GM21786 (cell line): Measurements from ENCODE around the gene SFSWAP.
"Not testable (repeated sequence)": the region's sequence is repeated elsewhere in the genome, so short reads cannot be mapped to it uniquely, and the experiment has no call there.

Experiments
- ATAC-seq: cut with Tn5 transposase; IDR thresholded peaks from one replicate; pipeline ENCODE4 v1.9.1; 2021; ENCODE audit not compliant: unreplicated experiment

Gene SFSWAP

GRCh38 chr12:131735153-131735456 lies 24.2 kb downstream of the SFSWAP start:
- ATAC-seq, result no peak

GRCh38 chr12:131735476-131736445 lies 24.9 kb downstream of the SFSWAP start:
- ATAC-seq, result no peak

DNA sequence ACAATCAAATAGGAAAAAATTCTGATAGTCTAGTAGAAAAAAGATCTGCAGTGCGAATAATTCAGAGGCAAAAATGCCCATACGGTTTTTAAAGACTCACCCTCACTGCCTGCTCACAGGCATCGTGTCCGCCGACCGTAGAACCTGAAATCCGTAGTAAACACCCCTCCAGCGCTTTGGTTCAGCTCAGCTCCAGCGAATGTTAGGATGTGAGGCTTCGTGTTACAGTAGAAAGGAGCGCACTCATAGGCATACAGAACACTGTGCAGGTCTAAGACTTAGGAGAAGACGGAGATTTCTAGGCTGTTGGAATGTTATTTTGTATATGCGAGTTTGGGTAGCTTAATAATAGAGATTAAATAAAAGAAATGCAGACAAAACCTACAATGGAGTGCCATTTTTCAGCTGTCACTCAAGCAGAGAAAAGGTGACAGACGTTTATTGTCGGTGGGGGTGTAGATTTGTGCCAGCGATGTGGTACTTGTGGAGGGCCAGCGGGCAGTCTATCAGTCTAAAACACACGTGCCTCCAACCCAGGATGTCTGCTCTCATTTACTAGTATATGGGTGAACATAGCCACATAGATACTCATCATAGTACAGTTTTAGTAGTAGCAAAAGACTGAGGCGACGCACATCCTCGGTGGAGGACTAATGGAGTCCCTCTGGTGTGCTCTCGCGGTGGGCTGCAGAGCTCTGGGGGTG lies 25.7 kb downstream of the SFSWAP start:
- ATAC-seq, result no peak

GRCh38 chr12:131737150-131737827 lies 26.4 kb downstream of the SFSWAP start:
- no peak for ATAC-seq

- ATAC-seq, result no peak
Observed at GRCh38 chr12:131738196-131738595, 27.3 kb downstream of the SFSWAP start.

- no peak for ATAC-seq
Observed at GRCh38 chr12:131740626-131741025, 29.7 kb downstream of the SFSWAP start.

DNA sequence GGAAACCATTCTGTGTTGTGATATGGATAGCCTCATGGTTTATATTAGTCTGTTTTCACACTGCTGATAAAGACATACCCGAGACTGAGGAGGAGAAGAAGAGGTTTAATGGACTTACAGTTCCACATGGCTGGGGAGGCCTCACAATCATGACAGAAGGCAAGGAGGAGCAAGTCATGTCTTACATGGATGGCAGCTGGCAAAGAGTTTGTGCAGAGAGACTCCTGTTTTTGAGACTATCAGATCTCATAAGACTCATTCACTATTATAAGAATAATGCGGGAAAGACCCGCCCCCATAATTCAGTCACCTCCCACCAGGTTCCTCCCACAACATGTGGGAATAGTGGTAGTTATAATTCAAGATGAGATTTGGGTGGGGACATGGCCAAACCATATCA lies 31.9 kb downstream of the SFSWAP start:
- not testable (repeated sequence) for ATAC-seq

DNA sequence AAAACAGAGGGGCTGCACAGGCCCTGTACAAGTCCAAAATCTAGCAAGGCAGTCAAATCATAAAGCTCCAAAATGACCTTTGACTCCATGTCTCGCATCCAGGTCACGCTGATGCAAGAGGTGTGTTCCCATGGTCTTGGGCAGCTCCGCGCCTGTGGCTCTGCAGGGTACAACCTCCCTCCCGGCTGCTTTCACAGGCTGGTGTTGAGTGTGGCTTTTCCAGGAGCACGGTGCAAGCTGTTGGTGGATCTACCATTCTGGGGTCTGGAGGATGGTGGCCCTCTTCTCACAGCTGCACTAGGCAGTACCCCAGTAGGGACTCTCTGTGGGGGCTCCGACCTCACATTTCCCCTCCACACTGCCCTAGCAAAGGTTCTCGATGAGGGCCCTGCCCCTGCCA lies 32.5 kb downstream of the SFSWAP start:
- ATAC-seq, result not testable (repeated sequence)

- ATAC-seq, result not testable (repeated sequence)
Observed at GRCh38 chr12:131743880-131744279, 33.0 kb downstream of the SFSWAP start.

DNA sequence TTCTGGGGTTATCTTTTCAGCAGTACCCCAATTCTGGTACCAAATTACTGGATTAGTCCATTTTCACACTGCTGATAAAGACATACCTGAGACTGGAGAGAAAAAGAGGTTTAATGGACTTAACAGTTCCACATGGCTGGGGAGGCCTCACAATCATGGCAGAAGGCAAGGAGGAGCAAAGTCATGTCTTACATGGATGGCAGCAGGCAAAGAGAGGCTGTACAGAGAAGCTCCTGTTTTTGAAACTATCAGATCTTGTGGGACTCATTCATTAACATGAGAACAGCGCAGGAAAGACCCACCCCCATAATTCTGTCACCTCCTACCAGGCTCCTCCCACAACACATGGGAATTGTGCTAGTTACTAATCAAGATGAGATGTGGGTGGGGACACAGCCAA lies 33.8 kb downstream of the SFSWAP start:
- ATAC-seq, result not testable (repeated sequence)

DNA sequence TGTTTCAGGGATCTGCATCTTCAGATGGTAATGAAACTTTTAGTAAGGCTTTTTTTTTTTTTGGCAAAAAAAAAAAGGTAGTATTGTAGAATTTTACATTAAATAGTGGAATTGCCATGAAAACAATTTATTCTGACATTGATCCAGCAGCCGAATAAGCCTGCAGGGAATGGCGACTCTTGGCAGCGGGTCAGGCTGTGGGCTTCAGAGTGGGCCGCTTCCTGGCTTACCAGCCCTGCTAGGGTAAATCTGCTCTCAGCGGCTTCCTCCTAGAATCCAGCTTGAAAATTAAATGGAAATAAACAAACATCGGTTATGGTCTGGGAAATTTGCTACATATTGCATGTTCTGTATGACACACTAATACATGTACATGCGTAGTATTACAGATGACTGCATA lies 34.8 kb downstream of the SFSWAP start:
- no peak for ATAC-seq

DNA sequence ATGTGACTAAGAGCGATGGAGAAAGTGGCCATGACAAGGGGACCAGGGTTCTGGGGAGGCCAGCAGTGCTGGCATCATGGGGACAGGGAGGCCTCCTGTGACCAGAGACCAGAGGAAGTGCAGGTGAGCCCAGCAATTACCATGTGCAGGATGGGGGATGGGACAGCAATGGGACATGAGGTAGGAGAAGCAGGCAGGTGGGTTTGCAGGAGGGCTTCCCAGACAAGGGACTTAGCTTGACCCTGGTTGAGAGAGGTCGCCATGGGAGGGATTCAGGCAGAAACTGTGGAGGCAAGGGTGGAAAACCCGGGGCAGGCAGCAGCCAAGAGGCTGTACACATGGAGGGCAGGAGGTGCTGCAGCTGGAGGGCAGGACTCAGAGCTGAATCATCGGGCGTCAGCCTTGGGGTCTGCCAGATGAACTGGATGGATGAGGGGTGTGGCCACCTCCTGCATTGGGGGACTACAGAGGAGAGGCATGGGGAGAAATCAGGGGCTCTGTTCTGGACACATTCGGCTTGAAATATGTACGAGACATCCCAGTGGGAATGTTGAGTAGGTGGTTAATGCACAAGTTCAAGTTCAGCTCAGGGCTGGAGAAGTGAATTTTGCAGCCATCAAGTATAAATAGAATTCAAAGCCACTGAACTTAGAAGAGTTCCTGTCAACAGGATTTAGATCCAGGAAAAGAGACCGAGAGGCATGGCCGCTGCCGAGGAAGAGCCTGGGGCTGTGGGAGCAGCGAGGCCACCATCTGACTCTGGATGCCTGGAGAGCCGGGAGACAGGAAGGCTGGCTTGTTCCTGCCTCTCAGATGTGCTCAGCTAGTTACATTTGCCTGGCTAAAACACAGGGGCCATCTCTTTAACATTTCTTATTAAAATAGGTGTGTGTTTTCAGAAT lies 36.6 kb downstream of the SFSWAP start:
- ATAC-seq, result no peak

- no peak for ATAC-seq
Observed at GRCh38 chr12:131749618-131750315, 38.9 kb downstream of the SFSWAP start.

GRCh38 chr12:131751335-131751734 lies 40.4 kb downstream of the SFSWAP start:
- ATAC-seq, result no peak

DNA sequence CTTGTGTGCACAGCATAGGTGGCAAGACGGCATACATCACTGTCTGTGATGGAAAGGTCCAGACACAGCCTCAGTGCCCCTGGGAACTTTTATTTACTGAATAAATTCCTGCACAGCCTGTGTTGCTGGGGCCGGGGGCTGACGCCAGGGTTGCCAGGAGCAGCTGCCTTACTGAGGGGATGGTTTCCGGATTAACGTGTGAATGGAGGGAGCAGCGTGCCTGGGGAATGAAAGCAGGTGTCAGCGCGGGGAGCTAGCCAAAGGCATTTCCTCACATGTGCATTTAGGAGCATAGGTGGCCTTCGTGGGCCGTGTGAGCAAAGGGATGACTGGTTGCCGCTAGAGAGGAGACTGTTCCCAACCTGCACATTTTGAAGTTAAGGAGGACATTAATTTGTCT lies 41.6 kb downstream of the SFSWAP start:
- no peak for ATAC-seq

DNA sequence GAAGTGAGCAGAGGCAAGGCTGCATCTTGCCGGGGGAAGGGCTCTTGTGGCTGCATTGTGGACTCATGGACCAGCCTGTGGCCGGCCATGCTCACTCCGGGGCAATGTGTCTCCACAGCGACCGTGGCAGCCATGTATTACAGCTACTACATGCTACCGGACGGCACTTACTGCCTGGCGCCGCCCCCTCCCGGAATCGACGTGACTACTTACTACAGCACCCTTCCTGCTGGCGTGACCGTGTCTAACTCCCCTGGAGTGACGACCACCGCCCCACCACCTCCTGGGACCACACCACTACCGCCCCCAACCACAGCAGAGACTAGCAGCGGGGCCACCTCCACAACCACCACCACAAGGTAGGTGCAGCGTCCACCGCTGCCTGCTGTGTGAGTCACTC lies 42.1 kb downstream of the SFSWAP start:
- ATAC-seq, result no peak

DNA sequence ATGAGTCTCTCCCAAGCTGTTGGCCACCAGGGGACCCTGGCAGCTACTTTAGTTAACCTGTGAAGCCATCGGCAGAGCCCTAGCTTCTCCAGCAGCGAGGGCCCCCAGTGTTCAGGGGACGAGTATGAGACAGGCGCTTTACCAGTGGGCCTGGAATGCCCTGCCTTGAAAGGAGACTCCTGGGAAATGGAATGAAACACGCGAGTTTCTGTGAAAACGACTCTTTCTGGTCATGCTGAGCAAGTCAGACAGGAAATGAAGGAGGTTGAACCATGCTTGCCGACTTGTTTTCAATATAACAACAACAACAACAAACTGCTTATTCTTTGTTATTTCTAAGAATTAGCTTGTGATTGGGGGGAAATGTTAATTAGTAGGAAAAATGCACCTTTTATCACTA lies 42.9 kb downstream of the SFSWAP start:
- no peak for ATAC-seq

GRCh38 chr12:131754184-131754583 lies 43.3 kb downstream of the SFSWAP start:
- ATAC-seq, result no peak

GRCh38 chr12:131755305-131756113 lies 44.6 kb downstream of the SFSWAP start:
- ATAC-seq, result no peak
